HG02798 (cell line): ENCODE measurements around the gene ZDHHC12.

Source experiments
- ATAC-seq: cut with Tn5 transposase; IDR thresholded peaks from one replicate; pipeline ENCODE4 v1.9.1; 2021; ENCODE audit warnings: mild to moderate bottlenecking; ENCODE audit not compliant: unreplicated experiment, poor library complexity

ZDHHC12 gene, protein sequence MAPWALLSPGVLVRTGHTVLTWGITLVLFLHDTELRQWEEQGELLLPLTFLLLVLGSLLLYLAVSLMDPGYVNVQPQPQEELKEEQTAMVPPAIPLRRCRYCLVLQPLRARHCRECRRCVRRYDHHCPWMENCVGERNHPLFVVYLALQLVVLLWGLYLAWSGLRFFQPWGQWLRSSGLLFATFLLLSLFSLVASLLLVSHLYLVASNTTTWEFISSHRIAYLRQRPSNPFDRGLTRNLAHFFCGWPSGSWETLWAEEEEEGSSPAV

GRCh38 chr9:128723866-128724743 is at the start of gene ZDHHC12:
ZDHHC12 (minus strand) TSS chr9:128724127; CDS start chr9:128724093, 34 bp downstream.
- ATAC-seq: peak; percentile 96

DNA sequence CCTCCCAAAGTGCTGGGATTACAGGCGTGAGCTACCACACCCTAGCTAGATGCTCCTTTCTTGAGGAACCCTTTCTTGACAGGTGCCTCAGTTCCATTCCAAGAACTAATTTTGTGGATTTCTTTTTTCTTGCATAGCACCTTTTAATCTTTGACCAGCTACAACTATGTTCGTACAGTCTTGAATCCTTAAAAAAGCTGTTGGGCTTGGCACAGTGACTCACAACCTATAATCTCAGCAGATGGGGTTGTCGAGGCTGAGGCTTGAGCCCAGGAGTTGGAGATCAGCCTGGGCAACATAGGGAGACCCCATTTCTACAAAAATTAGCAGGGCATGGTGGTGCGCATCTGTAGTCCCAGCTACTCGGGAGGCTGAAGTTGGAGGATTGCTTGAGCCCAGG is 49.1 kb upstream of the ZDHHC12 start:
- ATAC-seq: no peak

DNA sequence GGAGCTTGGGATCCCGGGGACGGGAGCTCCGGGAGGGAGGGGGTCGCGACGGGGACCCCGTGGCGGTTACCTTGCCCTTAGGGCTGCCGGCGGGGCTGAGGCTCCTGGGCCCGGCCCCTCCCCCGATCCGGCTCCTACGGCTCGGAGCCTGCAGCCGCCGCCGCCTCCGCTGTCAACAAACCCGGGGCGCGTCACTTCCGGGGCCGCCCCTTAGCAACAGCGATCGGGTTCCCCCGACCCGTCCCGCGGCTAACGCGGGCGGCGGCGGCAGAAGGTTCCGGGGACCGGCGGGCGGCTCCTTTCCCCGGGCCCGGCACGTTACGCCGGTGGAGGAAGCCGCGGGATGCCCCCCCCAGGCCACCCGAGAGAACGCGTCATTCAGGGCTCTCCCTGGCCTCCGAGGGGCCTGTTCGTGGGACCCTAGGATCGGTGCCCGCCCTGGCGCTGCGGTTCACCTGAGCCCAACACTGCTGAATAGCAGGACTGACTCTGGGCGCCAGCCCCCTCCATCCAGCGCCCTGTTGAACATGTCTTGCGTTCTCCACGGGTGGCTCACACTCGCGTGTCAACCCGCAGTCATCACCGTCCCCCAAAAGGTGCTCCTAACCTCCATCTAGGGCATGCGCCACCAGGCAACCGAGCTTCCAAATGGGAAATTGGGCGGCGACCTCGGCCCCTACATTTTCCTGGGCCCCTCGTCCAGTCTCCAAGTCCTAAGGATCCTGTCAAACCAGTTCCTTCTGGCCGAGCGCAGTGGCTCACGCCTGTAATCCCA is 48.0 kb upstream of the ZDHHC12 start, which contains the start of gene ZER1:
Gene ZER1 (minus strand): TSS at position 183 of the 775 bp plus-strand sequence. CDS start 16,362 bp downstream, outside the sequence.
- peak; percentile 95 for ATAC-seq

GRCh38 chr9:128771094-128771721 is 47.3 kb upstream of the ZDHHC12 start:
- ATAC-seq: no peak

GRCh38 chr9:128770286-128771030 is 46.5 kb upstream of the ZDHHC12 start:
- no peak for ATAC-seq

GRCh38 chr9:128768606-128769005 is 44.7 kb upstream of the ZDHHC12 start:
- ATAC-seq: no peak

- no peak for ATAC-seq
Observed at GRCh38 chr9:128765499-128765898, 41.6 kb upstream of the ZDHHC12 start.

DNA sequence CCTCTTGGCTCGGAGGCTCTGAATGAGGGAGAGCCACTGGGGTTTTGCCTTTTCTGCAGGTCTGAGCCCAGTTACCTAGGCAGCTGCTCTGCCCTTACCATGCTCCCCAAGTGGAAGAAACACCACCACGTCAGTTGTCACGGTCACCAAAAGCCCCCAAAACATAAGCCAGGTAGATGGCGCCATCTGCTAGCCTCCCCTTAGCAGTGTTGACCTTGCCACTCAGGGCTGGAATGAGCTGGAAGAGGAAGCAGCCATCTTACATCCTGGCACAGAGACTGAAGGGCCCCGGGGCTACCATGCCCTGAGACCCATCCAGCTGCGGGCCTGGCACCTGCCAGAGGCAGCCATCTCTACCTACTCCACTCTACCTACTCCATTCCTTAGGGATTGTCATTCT is 40.4 kb upstream of the ZDHHC12 start:
- ATAC-seq: no peak

DNA sequence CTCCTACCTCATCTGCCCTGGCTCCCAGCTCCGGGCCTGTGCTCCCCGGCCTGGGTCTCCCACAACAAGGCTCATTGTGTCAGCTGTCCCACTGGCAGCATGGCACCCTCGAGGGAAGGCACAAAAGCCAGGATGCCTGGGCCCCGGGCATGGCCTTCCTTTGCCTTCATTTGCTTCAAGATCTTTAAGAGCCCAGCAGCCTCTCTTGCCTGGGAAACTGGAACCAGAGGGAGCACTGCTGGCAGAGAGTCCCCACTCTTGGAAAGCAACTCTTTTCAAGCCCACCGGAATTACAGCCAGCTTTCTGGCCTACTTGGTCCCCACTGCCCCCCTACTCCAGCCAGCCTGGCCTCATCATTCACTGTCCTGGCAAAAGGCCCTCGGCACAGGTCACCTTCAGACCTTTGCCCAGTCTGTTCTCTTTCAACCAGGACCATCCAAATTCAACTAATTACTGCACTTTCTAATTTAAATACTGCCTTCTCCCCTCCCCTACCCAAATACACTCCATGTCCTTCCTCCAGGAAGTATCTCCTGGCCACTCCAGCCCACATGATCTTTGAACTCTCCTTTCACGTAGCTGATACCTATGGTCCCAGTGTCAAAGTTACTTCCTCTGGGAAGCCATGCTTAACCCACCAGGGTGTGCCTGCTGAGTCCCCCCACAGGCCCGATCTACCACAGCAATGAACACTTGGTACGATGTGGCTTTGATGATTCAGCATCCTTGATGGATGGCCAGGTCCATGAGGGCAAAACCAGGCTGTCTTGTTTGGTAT is 38.9 kb upstream of the ZDHHC12 start:
- ATAC-seq: no peak

GRCh38 chr9:128757602-128758001 is 33.7 kb upstream of the ZDHHC12 start:
- ATAC-seq: no peak

DNA sequence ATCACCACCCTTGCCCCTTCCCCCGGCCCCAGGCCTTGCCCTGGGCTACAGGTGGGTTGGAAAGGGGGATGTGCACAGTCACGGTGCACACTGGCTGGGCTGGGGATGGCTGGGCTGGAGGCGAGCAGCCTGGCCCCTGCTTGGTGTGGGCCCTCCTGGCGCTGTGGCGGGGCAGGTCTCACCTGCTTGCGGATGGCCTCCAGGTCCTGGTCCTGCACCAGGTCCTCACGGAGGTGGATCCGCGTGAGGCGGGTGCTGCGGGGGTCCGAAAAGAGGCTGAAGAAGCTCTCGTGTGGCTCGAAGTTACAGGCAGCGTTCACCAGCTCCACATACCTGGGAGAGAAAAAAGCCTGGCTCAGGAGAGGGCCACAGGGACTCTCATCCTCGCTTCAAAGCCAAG is 29.7 kb upstream of the ZDHHC12 start:
- no peak for ATAC-seq

- ATAC-seq: no peak
Observed at GRCh38 chr9:128750926-128751595, 27.1 kb upstream of the ZDHHC12 start.

DNA sequence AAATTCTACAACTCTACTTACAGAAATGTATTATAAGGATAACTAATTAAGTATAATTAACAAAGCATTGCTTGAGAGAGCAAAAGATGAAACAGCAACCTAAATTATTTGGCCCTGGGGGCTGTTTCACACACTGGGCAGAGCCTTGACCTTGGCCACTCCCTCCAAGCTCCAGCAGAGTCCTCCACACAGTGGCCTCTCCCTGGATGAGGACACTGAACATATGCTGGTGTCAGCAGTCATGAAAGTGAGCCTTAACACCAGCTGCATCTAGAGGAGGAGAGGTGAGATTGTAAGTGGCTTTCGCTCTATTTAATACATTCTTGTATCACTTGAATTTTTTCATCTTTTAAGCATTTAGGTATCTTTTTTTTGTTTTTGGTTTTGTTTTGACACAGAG is 23.3 kb upstream of the ZDHHC12 start:
- no peak for ATAC-seq

DNA sequence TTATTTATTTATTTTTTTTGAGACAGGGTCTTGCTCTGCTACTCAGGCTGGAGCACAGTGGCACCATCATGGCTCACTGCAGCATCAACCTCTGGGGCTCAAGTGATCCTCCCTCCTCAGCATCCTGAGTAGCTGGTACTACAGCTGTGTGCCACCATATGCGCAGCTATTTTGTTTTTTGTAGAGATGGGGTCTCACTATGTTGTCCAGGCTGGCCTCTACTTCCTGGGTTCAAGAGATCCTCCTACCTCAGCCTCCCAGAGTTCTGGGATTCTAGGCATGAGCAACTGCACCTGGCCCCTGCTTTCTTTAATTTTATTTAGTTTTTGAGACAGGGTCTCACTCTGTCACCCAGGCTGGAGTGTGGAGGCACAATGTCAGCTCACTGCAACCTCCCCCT is 19.5 kb upstream of the ZDHHC12 start:
- ATAC-seq: no peak

- ATAC-seq: no peak
Observed at GRCh38 chr9:128742401-128742800, 18.5 kb upstream of the ZDHHC12 start.

DNA sequence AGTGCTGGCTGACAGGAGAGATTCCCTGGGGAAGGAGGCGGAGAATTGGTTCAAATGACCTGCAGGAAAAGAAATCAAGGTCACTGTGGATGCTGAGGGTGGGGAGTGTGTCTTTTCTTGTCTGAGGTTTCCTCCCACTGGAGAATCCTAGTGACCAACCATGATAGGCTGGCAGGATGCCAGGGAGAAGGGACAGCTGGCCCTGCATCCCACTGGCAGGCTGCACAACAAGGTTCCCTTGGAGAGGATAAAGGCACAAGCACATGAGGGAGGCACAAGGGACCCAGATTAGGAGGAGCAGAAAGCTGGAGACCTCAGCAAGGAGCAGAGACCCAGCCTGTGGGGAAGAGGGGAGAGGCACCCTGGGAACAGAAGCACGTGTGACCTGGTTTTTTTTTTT is 11.4 kb upstream of the ZDHHC12 start:
- ATAC-seq: no peak

DNA sequence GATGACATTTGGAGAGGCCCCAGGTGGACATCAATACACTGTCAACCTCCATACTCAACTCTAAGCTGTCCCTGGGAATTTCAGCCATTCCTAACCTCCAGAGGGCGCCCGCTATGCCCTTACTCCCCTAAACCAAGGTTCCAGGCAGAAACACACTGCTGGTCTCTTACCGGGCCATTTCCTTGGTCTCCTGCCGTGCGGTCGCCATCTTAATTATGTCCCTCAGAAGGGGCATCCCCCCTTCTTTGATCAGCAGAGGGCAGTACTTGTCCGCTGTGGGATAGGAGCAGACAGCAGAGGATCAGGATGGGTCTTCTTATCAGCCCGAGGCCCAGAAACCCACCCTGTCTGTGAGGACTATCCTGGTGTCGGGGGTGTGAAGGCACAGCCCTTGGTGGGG is 9.3 kb upstream of the ZDHHC12 start:
- no peak for ATAC-seq

DNA sequence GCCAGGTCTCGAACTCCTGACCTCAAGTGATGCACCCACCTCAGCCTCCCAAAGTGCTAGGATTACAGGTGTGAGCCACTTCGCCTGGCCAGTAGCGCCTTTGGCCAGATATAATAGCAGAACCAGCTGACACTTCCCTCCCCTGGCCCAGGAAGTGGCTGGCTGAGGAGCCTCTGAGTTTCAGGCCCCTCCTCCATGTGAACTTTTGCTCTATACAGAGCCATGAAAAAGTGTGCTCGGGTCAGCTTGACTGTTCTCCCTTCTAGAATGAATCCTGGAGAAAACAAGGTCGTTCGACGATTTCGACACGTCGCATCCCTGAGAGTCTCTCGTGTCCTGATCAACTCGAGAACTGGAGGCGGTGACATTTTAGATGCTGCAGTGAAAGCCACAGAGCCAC is 8.6 kb upstream of the ZDHHC12 start:
- no peak for ATAC-seq
